ENCODE measurements around the gene FBXW2. TPM values are rescaled to one million over a fixed set of nuclear protein-coding genes. Genes with fewer than 3 reads are reported as not detected.
"Not testable (repeated sequence)": the region's sequence is repeated elsewhere in the genome, so short reads cannot be mapped to it uniquely, and the experiment has no call there.

FBXW2 gene
- total and polyA plus RNA-seq, 10 donors, result 8.7 to 121 (median 90.1) TPM

DNA sequence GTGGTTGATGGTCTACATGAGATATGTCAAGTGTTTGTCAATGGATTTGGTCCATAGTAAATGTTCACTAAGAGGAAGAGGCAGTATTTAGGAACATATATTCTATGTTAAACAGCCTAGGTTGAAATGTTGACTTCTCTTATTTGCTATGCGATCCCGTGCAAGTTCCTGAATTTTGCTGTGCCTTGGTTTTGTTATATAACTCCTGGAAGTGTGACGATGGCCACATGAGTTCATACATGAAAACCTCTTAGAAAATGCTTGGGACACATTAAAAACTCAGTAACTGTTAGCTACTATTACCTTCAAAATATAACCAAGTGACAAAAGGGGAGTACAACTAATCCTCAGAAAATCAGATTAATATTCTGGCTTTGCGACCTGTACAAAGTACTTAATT is 21.9 kb upstream of the FBXW2 start:
- TF ChIP-seq CTCF (IDR thresholded peaks at IDR 0.05 in 8 of 11, conservative IDR thresholded peaks at IDR 0.05 in 3 of 11), result no peak
- no peak for TF ChIP-seq POLR2AphosphoS5 (IDR thresholded peaks at IDR 0.05)
- TF ChIP-seq POLR2A (IDR thresholded peaks at IDR 0.05), result no peak
- Histone ChIP-seq H3K4me3 (no peak overlapping the region), H3K27ac (no peak overlapping the region), H3K9me3 (peaks cover 0 to 15% (median 3%) of the 10 kb centered on the region in 8 donors), H3K27me3 (replicated peaks in 1 of 7) (no peaks in the 10 kb centered on the region), H3K4me1 (no peaks in the 10 kb centered on the region), H3K36me3 (peaks cover 0 to 55% (median 34%) of the 10 kb centered on the region in 6 donors)
- DNase-seq, result no peak
- 84 to 91% (median 88%) methylated on average over 4 of the region's 4 CpGs for WGBS, 5 donors
- intact Hi-C loops (cut with DNase I; ENCODE audit: low total_unique reads), result no loop called here

GRCh38 chr9:120808931-120809330 is 15.7 kb upstream of the FBXW2 start:
- Histone ChIP-seq H3K4me1 (no peaks in the 10 kb centered on the region), H3K9me3 (peaks cover 7 to 77% (median 65%) of the 10 kb centered on the region in 8 donors), H3K27me3 (replicated peaks in 1 of 7) (no peaks in the 10 kb centered on the region), H3K27ac (no peak overlapping the region), H3K4me3 (no peak overlapping the region), H3K36me3 (no peaks in the 10 kb centered on the region)
- DNase-seq, result no peak
- TF ChIP-seq POLR2AphosphoS5 (IDR thresholded peaks at IDR 0.05), result no peak
- TF ChIP-seq POLR2A (IDR thresholded peaks at IDR 0.05), result no peak
- TF ChIP-seq CTCF (IDR thresholded peaks at IDR 0.05 in 8 of 11, conservative IDR thresholded peaks at IDR 0.05 in 3 of 11), result no peak
- intact Hi-C loops (cut with DNase I; ENCODE audit: low total_unique reads), result no loop called here

DNA sequence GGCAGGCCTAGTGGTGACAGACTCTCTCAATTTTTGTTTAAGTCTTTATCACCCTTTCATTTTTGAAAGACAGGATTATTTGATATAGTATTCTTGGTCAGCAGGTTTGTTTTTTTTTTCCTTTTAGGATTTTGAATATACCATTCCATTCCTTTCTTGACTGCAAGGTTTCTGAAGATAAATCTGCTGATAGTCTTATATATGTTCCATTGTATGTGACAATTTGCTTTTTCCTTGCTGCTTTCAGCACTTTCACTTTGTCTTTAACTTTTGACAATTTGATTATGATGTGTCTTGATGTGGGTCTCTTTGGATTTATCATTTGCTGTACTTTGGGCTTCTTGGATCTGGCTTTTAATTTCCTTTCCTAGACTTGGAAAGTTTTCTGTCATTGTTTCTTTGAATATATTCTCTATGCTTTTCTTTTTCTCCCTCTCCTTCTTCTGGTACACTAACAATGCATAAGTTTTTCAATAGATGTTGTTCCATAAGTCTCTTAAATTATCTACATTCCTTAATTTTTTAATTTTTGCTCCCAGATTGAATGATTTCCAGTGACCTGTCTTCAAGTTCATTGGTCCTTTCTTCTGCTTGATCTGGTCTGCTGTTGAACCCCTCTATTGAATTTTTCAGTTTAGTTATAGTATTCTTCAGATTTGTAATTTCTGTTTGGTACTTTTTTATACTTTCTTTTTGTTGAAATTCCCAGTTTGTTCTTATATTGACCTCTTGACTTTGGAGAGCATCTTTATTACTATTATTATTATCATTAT is 14.6 kb upstream of the FBXW2 start:
- intact Hi-C loops (cut with DNase I; ENCODE audit: low total_unique reads), result no loop called here
- no peaks in the 10 kb centered on the region for H3K36me3 ChIP-seq
- DNase-seq, result no peak
- H3K27ac ChIP-seq, result no peak overlapping the region
- no peaks in the 10 kb centered on the region for H3K27me3 ChIP-seq (replicated peaks in 1 of 7)
- peaks cover 7 to 80% (median 66%) of the 10 kb centered on the region in 8 donors for H3K9me3 ChIP-seq
- H3K4me3 ChIP-seq, result no peak overlapping the region
- TF ChIP-seq CTCF (IDR thresholded peaks at IDR 0.05 in 8 of 11, conservative IDR thresholded peaks at IDR 0.05 in 3 of 11) (no peak), POLR2A (IDR thresholded peaks at IDR 0.05) (no peak), POLR2AphosphoS5 (IDR thresholded peaks at IDR 0.05) (no peak)
- H3K4me1 ChIP-seq, result no peaks in the 10 kb centered on the region

- intact Hi-C loops (cut with DNase I; ENCODE audit: low total_unique reads); H3K4me3 ChIP-seq: not testable (repeated sequence)
- 90 to 96% (median 91%) methylated on average over 3 of the region's 3 CpGs for WGBS, 5 donors
These were observed 11.7 kb upstream of the FBXW2 start for GRCh38 chr9:120804784-120805363.

More at GRCh38 chr9:120804784-120805363, 11.7 kb upstream of the FBXW2 start:
- not testable (repeated sequence) for H3K36me3 ChIP-seq; H3K4me1 ChIP-seq; DNase-seq; H3K27ac ChIP-seq; H3K27me3 ChIP-seq (replicated peaks in 1 of 7)
- peaks cover 7 to 63% (median 60%) of the 10 kb centered on the region in 8 donors for H3K9me3 ChIP-seq
